Measurements from ENCODE around the gene FAM124B. TPM values are rescaled to one million over a fixed set of nuclear protein-coding genes. Genes with fewer than 3 reads are reported as not detected.
"Not testable (repeated sequence)": the region's sequence is repeated elsewhere in the genome, so short reads cannot be mapped to it uniquely, and the experiment has no call there.

Gene FAM124B
- total RNA-seq, 1 experiment from 2014 or later: not detected

- no peak for DNase-seq (ENCODE audit: low read depth)
Observed at GRCh38 chr2:224382973-224383555, 18.8 kb downstream of the FAM124B start.

DNA sequence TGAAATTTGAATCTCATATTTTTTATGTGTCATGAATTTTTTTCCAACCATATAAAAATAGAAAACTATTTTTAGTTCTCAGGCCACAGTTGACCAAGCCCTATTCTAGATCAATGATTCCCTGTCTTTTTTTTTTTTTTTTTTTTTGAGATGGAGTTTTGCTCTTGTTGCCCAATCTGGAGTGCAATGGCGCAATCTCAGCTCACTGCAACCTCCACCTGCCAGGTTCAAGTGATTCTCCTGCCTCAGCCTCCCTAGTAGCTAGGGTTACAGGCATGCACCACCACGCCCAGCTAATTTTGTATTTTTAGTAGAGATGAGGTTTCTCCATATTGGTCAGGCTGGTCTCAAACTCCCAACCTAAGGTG lies 19.6 kb downstream of the FAM124B start:
- not testable (repeated sequence) for DNase-seq (ENCODE audit: low read depth)

DNA sequence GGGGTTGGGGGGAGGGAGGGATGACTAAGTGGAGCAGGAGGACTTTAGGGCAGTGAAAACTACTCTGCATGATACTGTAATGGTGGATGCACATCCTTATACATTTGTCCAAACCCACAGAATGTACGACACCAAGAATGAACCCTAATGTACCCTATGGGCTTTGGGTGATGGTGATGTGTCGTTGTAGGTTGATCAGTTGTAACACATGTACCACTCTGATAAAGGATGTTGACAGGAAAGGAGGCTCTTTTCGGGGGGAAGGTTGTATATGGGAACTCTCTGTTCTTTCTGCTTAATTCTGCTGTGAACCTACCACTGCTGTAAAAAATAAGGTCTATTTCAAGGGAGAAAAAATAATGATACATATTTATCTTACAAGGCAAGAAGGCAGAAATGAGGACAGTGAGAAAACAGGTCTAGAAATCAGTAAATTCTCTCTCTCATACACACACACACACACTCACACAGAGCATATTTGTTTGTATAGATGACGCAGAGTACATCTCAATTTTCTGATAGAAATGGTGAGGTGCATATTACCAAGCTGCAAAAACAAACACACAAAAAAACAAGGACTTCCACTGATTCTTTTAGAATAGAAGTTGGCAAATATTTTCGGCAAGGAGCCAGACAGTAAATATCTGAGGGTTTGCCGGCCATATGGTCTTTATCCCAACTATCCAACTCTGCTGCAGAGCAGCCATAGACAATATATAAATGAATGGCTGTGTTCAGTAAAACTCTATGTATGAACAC lies 20.2 kb downstream of the FAM124B start:
- DNase-seq (ENCODE audit: low read depth): no peak

- no peak for DNase-seq (ENCODE audit: low read depth)
Observed at GRCh38 chr2:224379986-224380385, 21.9 kb downstream of the FAM124B start.

DNA sequence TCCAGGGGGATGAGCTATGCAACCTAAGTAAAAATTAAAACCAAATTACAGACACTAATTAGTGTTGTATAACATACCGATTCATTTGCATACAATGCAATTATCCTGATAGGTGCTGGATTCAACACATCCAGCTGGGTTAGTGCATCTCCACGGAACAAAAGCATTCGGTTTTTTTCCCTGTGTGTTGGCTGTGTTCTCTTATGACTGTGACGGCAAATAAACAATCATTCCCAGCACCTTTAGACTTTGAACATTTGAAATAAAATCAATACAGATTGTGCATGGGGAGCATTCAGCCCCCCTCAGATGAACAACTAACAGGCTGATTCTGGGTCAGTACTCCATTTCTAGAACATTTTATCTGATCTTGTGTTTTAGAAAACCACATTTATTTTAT lies 22.7 kb downstream of the FAM124B start:
- no peak for DNase-seq (ENCODE audit: low read depth)

DNA sequence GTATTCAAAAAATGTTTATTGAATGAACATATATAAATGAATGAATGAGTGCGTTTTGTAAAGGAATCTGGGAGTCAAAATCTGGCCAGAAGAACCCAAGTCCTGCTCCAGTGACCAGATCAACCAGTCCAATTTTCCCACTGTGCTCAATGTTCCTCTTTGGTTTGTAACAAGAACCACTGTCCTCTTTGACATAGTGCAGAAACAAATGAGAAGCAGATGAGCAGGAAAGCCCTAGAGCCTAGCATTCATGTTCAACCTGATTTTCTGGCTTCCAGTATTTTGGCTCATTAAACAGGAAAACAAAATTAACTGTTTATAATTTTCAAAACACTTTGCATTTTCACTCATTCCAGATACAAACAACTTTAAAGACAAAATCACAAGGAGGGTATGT lies 23.2 kb downstream of the FAM124B start:
- no peak for DNase-seq (ENCODE audit: low read depth)

DNA sequence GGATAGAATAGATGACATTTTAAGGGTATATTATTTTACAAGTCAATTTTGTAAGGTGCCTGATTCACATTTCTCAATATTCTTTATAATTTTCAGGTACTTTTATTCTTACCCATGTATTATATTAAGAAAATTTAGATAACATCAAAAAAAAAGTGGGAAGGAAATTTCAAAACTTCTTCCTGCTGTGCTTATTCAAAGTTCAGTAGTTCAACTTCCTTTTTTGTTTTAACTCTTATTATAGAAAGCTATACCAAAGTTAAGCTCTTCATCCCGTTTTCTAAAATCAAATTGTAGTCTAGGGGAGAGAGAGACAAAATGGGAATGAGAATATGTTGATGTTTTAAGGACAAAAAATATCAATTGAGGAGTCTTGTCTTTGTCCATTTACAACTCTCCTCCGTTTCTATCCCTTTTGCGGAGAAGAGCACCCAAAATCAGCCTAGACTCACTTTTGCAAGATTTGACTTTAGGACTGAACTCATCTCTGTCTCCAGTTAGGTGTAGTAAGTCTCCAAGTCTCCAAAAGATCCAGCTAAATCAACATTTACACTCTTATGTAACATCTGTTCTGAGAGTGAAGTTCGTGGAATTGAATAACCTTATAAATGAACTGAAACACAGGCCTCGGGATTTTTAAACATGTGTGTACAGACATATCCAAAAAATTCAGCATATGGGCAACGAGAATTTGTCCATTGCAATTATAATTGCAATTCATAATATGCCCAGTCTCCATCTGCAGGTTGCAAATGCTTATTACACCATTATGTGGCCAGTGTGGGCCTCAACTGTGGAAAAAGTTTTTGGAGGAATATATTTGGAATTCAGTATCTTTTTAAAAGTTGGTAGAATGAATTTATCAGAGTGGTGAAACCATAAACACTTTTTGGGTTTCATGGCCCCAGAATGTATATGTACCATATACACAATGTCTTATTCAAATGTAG lies 23.9 kb downstream of the FAM124B start:
- DNase-seq (ENCODE audit: low read depth): no peak

DNA sequence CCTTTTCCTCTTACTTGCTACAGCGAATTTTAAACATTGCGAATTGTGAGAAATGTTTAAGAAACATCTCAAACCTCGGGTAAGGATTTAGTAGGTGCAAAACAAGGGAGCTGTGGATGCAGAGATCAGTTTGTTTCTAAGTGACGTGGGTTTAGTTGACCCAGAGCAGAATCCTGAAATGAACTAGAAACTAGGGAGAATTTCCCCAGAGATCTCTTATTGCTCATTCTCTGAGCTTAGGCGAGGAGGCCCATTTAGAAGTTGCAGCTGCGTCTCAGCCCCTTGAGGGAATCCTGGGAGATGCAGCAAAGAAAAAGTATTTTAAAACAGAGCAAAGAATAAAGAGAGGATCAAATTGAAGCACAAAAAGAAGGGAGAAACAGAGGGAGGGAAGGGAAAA lies 29.3 kb downstream of the FAM124B start:
- DNase-seq (ENCODE audit: low read depth): no peak

DNA sequence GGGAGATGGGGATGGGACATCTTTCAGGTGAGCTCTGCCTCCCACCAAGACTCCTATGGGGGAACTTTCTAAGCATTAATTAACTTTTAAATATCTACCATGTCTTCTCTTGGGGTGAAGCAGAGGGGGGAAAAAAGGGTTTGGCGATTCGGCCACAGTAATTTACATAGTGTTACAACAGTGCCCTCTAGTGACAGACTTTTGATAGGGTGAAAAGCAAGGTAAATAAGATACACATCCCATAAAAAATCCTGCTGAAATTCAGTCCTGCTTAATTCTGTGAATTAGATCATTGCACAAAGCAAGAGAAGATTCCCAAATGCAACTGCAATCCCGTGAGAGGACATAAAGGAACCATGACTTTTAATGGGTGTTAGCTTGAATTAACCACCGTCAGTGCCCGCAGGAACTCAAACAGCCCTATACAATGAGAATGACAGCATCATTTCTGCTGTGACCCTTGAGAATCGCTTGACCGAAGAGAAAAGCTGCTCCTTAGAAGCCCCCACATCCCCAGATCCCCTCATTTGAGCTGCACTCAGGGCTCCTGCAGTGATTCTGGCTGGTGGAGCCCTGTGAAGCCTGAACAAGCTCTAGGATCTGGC lies 32.8 kb downstream of the FAM124B start:
- peak; percentile 31 for DNase-seq (ENCODE audit: low read depth)

DNA sequence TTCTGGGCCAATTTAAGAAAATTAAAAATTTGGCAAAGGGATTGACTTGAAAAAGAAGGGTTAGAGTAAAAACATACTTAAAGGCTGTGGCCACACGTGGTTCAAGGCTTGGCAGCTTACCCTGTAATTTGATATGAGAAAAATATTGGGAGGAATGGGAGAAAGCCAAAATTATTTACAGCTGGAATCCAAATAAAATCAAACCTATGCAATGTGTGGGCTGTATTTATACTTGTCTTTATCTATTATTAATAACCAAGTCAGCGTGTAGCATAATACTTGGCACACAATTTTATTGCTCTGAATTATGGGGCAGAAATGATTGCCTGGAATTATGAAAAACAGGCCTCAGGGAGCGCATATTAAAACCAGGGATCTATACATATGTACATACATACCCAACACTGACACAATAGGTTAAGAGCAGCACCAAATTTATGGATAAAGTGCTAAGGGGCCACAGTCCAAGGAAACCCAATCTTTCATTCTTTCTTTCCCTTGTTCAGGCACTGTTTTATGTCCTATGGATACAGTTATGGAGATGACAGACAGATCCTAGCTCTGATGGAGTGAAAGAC lies 35.6 kb downstream of the FAM124B start:
- DNase-seq (ENCODE audit: low read depth): no peak

DNA sequence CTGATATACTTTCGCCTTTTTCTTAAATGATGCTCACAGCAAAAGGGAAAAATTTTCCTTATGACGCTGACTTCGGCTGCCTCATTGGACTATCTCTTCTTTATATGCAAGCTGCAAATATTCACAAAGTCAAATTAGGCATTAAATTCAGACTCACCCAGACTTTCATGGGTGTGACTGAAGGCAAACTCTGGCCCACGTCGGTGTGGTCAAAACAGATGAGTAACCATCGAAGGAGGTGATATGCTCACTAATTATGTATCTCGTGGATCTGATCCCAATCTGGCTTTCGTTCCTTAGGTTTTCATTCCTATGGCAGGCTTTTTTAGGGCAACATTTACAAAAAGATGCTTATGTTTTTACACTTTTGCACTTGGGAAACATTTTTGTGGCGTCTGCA lies 36.6 kb downstream of the FAM124B start:
- DNase-seq (ENCODE audit: low read depth): no peak

DNA sequence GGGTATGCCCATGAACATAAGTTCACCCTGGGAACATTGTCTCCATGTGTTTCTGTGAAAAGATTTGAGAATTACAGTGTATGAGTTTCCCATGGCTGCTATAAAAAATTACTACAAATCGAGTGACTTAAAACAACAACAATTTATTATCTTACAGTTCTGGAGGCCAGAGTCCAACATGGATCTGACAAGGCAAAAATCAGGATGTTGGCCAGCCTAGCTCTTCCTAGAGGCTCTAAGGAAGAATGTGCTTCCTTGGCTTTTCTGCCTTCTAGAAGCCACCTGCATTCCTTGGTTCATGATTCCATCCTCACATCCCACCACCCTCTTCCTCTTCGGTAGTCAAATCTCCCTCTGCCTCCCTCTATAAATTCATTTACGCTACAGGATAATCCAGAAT lies 38.6 kb downstream of the FAM124B start:
- DNase-seq (ENCODE audit: low read depth): no peak

DNA sequence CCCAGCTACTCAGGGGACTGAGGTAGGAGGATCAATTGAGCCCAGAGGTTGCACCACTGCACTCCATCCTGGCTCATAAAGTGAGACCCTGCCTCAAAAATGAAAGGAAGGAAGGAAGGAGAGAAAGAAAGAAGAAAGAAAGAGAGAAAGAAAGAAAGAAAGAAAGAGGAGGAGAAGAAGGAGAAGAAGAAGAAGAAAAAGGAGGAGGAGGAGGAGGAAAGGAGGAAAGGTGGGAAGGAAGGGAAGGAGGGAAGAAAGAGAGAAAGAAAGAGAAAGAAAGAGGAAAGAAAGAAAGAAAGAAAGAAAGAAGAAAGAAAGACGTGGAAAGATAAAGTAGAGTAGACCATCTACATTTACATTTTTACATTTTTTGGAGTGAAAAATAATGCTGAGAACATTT lies 39.8 kb downstream of the FAM124B start:
- DNase-seq (ENCODE audit: low read depth): no peak

DNA sequence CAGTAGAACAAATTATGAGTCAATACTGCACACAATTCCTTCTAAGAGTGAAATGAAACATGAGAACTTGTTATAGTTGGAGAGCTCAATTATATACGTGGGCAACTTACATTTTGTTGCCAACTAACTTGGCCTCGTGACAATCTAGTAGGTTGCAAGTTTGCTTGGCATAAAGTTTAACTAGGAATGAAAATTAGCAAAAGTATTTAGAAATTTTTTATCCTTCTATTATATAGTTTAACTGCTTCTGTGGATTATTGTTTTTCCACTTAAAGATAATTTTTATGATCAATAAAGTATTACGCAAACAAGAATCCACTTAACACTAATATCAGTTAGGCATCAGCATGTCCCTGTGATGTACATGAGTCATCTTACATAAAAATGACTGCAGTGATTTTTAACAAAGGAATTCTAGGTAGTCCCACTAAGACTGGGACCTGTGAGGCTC lies 41.1 kb downstream of the FAM124B start:
- peak; percentile 23 for DNase-seq (ENCODE audit: low read depth)

DNA sequence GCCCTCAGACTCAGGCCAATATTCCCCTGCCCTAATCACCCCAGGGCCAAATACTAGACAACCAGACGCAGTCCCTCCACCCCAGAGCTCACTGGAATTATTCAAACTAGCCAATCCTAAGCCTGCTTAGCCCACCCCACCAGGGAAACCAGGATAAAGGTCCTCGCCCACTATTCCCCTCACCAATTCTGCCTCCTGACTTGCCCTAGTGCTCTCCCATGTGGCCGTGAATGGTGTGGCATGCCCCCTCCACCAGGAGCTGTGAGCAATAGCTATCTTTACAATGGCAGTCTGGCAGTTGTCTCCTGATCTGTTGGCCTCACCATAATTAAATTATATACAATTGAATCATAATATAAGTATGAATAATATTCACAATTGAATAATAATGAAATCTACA lies 42.3 kb downstream of the FAM124B start:
- no peak for DNase-seq (ENCODE audit: low read depth)

- peak; percentile 58 for DNase-seq (ENCODE audit: low read depth)
Observed at GRCh38 chr2:224357098-224357901, 44.6 kb downstream of the FAM124B start.

DNA sequence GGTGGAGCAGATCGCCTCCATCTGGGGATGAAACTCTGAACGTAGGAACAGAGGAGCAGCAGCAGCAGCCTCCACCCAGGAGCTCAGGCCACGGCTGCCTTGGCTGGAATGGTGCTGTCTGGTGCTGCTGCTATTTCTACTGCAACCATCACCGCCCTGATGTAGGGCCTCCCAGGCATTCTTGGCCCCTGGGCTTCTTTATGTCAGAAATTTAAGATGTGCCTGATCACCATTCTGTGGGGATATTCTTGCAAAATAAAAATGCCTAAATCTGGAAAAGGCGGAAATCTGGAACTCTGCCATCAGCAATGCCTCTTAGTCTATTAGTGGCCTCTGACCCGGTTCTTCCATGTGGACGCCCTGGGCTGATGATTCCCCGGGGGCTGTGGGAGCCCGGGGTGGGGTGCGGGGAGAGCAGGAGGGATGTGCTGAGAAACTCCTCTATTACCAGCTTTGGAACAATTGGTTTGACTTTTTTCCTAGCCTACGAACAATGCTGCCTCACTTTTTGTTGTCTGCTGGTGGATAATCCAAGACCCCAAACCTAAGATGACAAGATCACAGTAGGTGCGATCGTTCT lies 47.2 kb downstream of the FAM124B start:
- DNase-seq (ENCODE audit: low read depth): no peak

DNA sequence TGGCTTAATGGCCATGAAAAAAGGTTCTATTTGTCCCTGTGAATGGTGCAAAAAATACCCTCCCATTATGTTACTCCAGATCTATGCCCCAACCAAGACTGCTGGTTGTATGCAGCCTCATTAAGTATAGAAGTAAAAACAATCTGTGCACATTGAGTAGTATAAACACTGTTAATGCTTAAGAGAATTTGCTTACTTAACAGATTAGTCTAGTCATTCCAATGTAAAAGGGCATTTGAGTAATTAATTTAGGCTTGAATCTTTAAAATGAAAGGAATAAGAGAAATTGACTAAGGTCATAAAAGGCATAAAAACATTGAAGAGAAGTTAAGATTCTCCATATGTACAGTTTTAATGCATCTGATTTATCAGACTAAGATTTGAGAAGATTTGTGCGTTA lies 51.2 kb downstream of the FAM124B start:
- no peak for DNase-seq (ENCODE audit: low read depth)

- no peak for DNase-seq (ENCODE audit: low read depth)
Observed at GRCh38 chr2:224349396-224349795, 52.5 kb downstream of the FAM124B start.
